GM19043 (cell line): ENCODE measurements around the gene NUTM2G.
"Not testable (repeated sequence)": the region's sequence is repeated elsewhere in the genome, so short reads cannot be mapped to it uniquely, and the experiment has no call there.

Experiments used
- ATAC-seq: cut with Tn5 transposase; IDR thresholded peaks from one replicate; pipeline ENCODE4 v1.9.1; 2021; ENCODE audit warnings: low read depth; ENCODE audit not compliant: unreplicated experiment

Gene NUTM2G

DNA sequence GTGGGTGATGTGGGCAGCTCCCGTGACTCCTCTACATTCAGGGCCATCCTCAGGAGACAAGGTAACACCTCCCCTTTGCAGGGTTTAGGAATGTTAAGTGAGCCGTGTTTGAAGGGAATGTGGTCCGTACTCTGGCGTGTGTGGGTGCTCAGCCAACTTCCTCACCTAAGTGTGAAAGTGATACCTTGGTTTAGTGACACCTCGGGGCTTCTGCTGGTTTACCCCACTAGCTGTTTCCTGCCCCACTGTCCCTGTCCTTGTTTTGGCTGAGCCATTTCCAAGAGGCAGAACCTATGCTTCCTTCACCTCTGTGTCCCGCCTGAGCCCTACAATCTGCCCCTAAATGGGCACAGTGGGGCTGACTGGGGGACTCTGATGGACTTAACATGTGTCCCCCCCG lies 12.3 kb downstream of the NUTM2G start:
- ATAC-seq, result peak; percentile 57

DNA sequence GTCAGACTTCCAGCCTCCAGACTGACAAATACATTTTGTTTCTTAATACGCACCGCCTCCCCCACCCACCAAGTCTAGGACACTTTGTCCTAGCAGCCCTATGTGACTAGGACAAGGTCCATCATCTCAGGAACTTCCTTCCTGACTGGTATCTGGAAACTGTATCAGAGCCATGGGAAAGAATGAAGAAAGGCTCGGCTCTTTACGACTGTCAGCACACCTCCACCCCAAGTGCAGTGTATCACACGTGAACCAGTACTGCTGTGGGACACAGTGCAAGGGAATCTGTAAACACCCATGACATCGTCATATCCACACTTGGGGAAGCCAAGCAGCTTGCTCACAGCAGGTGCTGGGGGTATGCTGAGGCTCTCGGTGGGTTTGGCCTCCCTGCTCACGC lies 13.0 kb downstream of the NUTM2G start:
- not testable (repeated sequence) for ATAC-seq

DNA sequence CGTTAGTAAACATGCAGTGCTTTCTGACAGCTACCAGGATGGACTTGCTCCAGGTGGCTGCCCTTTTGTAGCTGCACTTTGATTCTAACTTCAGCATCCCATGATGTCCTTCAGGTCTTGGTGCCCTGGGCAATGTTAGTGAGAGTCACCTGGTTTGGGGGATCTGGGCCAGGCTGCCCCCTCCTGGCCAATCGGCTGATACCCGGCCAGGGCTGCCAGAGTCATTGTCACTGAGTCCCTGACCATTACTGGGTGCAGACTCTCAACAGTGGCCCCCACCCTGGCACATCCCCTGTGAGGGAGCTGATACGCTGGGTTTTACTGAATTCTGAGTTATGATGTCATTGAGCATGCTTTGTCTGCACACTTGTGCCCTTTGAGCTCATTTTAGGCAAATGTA lies 13.5 kb downstream of the NUTM2G start:
- ATAC-seq, result not testable (repeated sequence)

- ATAC-seq, result not testable (repeated sequence)
These were observed 20.7 kb downstream of the NUTM2G start for GRCh38 chr9:96949346-96949745.

DNA sequence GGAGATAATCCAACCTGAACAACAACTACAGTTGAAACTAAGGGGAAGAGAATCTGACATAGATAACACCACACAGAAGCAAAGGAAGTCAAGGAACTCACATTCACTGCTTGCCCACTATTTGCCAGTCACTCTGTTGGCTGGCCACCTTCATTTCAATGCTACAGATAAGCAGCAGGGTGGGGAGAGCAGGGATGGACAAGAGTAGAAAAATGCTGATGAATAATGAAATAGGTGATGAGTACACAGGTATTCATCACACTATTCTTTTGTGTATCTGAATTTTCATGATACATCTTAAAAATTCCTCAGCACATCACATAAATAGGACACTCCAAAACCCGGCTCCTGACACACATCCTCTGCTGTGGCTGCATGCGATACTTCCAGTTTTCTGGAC lies 21.9 kb downstream of the NUTM2G start:
- not testable (repeated sequence) for ATAC-seq

DNA sequence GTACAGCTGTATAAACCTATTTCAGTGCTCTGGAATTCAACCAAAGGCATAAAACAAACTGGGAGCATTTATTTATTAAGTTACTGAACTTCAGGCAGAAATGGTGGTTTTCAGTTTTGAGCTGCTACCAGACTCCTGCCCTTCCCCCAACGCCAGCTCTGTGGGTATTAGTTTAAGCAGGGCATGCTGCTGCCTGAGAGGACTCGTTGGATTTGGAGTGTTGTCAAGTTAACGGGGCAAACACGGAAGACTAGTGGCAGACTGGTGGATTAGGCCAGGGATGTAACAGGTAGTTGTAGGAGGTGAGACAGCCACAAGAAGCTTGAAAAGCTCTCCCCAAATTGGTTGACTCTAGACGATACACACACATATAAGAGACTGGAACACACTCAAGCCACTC lies 38.9 kb downstream of the NUTM2G start:
- not testable (repeated sequence) for ATAC-seq

GRCh38 chr9:96972552-96972951 lies 43.9 kb downstream of the NUTM2G start:
- not testable (repeated sequence) for ATAC-seq

DNA sequence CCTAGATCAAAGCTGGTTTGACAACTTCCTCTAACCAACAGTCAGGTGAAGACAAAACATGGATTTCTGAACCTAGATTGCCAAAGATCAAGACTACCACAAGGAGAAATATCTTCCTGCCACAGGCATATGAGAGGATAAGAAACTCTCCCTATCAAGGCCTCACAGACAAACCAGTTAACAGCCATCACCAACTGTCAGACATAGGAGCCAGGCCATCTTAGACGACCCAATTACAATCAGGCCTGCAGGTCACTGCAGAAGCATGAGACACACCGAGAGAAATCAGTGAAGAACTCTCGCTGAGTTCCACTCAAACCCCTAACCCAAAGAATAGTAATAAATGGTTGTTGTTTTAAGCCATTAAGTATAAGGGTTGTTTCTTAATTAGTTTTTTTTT lies 45.4 kb downstream of the NUTM2G start:
- not testable (repeated sequence) for ATAC-seq

GRCh38 chr9:96983496-96984122 lies 55.0 kb downstream of the NUTM2G start:
- ATAC-seq, result not testable (repeated sequence)

GRCh38 chr9:96984139-96984538 lies 55.5 kb downstream of the NUTM2G start:
- ATAC-seq, result not testable (repeated sequence)

DNA sequence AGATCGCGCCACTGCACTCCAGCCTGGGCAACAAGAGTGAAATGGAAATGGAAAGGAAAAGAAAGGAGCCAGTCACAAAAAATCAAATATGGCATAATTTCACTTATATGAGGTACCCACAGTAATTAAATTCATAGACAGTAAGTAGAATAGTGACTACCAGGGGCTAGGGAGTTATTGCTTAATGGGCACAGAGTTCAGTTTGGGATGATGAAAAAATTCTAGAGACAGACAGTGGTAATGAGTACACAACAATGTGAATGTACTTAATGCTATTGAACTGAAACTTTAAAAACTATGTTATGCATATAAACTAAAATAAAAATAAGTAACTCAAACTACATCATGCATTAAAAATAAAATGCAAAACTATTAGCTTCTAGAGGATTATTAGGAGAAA lies 56.2 kb downstream of the NUTM2G start:
- ATAC-seq, result not testable (repeated sequence)
